ENCODE results near the gene PHF19.
A peak's percentile ranks its signal among the peaks of the same experiment; 100 is the strongest.

Gene PHF19

DNA sequence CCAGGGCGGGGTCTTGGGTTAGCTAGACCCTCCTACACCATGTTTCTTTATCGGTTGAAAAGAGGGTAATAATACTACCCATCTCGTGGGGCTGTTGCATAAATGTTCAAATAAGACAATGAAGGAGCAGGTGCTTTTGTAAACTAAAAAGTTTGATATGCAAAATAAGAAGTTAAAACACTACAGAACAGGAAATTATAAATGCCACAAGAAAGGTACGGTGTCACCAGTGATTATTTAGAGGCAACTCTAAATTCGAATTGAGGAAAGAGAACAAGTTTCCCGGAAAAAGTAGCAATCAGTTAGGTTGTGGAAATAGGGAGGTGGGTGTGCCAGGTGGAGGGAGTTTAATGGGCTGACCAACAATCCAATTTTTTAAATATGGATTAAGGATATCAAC lies 2.5 kb upstream of the PHF19 start:
- TF ChIP-seq, protein P1, sequence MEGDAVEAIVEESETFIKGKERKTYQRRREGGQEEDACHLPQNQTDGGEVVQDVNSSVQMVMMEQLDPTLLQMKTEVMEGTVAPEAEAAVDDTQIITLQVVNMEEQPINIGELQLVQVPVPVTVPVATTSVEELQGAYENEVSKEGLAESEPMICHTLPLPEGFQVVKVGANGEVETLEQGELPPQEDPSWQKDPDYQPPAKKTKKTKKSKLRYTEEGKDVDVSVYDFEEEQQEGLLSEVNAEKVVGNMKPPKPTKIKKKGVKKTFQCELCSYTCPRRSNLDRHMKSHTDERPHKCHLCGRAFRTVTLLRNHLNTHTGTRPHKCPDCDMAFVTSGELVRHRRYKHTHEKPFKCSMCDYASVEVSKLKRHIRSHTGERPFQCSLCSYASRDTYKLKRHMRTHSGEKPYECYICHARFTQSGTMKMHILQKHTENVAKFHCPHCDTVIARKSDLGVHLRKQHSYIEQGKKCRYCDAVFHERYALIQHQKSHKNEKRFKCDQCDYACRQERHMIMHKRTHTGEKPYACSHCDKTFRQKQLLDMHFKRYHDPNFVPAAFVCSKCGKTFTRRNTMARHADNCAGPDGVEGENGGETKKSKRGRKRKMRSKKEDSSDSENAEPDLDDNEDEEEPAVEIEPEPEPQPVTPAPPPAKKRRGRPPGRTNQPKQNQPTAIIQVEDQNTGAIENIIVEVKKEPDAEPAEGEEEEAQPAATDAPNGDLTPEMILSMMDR (conservative IDR thresholded peaks at IDR 0.05; ENCODE audit: low read depth): no peak
- POLR2A ChIA-PET (ENCODE audit: low non-redundant PET): interaction anchor here (0.5 kb wide), 1 partner anchor 125 kb away, joined by 7 read pairs; no protein-coding TSS in a partner anchor
- CTCF ChIA-PET: no interaction called here
- DNase-seq (ENCODE audit: low spot score): no peak
- H3K27ac ChIP-seq: no peak overlapping the region

DNA sequence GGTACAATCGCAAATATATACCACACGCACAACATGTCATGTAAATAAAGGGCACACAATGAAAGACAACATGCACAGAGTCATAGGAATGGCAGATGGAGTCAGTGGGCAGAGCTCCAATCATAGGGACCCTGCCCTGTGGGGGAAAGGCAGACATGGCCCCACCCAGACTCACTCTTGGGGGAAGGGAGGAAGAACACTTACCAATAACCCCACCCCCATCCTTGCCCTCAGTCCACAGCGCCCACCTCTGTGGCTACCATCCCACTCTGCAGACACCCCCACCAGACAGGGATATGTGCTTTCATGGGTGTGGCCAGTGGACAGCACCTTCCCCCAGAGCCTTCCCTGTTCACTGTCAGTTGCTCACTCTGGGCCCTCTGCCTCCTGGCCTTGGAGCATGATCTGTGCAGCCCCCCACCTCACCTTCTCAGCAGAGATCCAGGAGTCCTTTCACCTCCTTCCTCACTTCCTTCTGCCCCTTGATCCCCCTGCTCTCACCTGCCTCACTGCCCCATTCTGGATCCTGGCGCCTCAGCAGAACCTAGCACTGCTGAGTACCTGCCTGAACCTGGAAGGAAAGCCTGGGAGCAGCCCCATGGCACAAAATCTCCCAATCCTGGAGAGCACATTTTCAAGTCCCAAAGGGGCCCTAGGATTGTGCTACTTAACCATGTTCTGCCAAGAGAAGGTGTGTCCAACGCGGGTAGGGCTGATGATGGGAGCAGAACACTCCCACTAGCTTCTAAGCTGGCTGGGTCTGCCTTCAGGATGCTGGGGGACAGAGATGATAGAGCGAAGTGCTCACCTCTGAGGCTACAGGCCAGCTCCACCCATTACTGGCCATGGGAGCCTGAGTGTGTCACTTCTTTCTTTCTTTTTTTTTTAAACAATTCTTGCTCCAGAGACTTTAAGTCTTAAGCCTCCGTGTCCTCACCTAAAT lies 1.5 kb upstream of the PHF19 start:
- TF ChIP-seq, protein P1 (conservative IDR thresholded peaks at IDR 0.05; ENCODE audit: low read depth): no peak
- peak overlapping the region; percentile 100 for H3K27ac ChIP-seq
- CTCF ChIA-PET: interaction anchor here (0.9 kb wide), 1 partner anchor 49 kb away, joined by 5 read pairs; no protein-coding TSS in a partner anchor
- POLR2A ChIA-PET (ENCODE audit: low non-redundant PET): no interaction called here
- DNase-seq (ENCODE audit: low spot score): no peak

DNA sequence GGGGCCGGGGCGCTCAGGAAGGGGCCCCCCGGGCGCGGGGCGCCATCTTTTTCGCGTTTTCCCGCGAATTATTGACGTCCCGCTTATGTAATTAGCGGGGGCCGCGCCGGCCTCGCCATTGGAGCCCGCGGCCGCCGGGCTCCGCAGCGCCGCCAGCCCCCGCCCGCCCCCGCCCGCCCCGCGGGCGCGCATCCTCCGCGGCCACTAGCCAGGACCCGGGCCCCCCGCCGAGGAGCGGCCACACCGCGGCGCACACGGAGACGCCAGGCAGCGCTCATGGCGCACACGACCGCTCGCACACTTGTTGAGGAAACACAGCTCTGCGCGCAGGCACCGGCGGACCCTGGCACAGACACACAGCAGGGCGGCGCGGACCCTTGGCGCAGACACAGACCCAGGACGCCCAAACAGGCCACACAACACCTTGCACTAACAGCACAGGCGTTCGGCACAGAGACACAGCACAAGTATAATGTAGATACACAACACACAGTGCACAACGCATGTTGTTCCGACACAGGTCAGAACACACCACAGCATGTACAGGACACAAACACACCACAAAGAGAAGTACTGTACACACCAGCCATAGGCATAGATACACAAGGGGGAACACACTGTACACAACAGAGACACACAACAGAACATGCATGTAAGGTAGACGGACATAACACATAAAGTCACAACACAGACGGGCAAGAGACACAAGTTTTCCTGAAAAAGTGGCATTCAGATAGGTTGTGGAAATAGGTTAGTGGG lies 467 bp upstream of the PHF19 start:
- peak overlapping the region; percentile 100 for H3K27ac ChIP-seq
- TF ChIP-seq, protein P1 (conservative IDR thresholded peaks at IDR 0.05; ENCODE audit: low read depth): peak; percentile 55
- peak; percentile 86 for DNase-seq (ENCODE audit: low spot score)
- CTCF ChIA-PET: interaction anchor here (0.5 to 1.0 kb wide), 2 partner anchors 47 to 60 kb away, joined by 3 to 4 read pairs; no protein-coding TSS in a partner anchor
- POLR2A ChIA-PET (ENCODE audit: low non-redundant PET): no interaction called here

DNA sequence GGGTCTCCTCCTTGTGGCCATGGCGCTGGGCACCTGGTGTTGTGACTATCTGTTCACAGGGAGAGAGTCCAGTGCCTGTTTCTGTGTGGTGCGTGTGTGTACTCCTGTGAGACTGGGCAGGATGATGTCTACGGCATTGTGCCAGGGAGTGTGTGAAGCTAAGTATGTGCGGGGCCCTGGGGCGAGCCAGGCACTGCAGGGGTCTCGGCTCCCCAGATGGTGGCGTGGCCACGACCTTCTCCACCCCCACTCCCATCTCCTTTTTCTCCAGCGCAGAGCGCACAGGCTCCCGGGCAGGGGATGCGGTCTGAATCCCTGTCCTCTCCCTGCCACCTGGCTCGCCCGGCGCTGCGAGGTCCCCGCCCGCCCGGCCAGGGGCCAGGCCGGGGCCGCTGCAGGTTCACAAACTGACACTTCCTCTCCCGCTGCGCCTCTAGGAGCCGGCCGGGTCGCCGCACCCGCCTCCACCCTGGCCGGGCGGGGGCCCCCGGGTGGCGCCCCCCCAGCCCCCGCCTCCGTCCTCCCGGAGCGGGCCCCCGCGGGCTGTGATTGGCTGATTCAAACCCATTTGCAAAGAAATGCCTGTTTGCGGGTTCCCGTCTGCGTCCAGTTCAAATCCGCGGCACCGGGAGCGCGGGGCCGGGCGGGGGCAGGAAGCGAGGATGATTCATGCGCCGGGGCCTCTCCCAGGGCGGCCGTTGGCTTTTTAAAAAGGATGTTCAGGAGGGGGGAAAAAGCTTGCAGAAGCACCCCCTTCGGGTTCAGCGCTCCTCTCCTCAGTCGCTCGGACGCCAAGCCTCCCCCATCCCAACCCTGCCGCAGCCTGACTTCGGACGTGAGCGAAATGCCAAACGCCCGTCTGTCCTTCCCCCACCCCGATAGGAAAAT lies 790 bp downstream of the PHF19 start:
- ChIA-PET POLR2A (ENCODE audit: low non-redundant PET) (interaction anchor here (0.5 to 1.4 kb wide), 3 partner anchors 20 to 179 kb away, joined by 3 to 6 read pairs (median 3); partner anchors contain the start of gene FBXW2), CTCF (interaction anchor here (0.6 kb wide), 2 partner anchors 101 to 230 kb away, joined by 3 read pairs; no protein-coding TSS in a partner anchor)
- peak overlapping the region; percentile 100 for H3K27ac ChIP-seq
- TF ChIP-seq, protein P1 (conservative IDR thresholded peaks at IDR 0.05; ENCODE audit: low read depth): no peak; the same call in 1 of the 2 replicates
- peak; percentile 98 for DNase-seq (ENCODE audit: low spot score)

DNA sequence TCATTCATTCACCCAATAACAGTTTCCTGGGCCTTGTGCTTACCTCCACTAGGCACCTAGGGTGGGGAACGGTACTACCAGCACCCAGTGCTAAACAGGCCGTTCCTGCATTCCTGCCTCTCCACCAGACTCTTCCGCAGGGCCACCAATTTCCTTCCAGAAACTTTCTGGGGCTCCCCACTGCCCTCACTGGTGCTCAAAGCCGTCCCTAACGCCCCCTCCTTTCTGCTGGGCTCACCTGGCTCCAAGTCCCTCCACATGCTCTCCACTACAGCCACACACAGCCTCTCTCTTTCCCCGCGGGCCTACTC lies 1.4 kb downstream of the PHF19 start:
- ChIA-PET POLR2A (ENCODE audit: low non-redundant PET) (interaction anchor here (1.4 kb wide), 1 partner anchor 83 kb away, joined by 6 read pairs; the partner anchor contains the start of gene FBXW2), CTCF (no interaction called here)
- no peak for DNase-seq (ENCODE audit: low spot score)
- H3K27ac ChIP-seq: peak overlapping the region; percentile 100
- TF ChIP-seq, protein P1 (conservative IDR thresholded peaks at IDR 0.05; ENCODE audit: low read depth): no peak

Data from RWPE1 (cell line).